Gastrocnemius medialis (tissue), 4 donors: ENCODE data around the gene GIMAP1.

Source experiments
- POLR2A ChIP-seq, 2 donors: fragments of 450-650 bp; IDR thresholded peaks; one replicate each; pipeline ENCODE4 v1.6.1; 2017; ENCODE audit warnings: antibody characterized with exemption in 2 of 2, mild to moderate bottlenecking in 2 of 2, moderate library complexity in 2 of 2
- TF ChIP-seq, protein P1 (sequence below), 5 experiments: fragments of 450-650 bp in 3 of 5; fragments of 200-600 bp in 2 of 5; sonication (generic) in 2 of 5; IDR thresholded peaks in 4 of 5; conservative IDR thresholded peaks in 1 of 5; 1 replicate in 4 of 5; 2 replicates in 1 of 5; pipeline ENCODE4 v1.5.1; 2016 to 2019; ENCODE audit warnings: antibody characterized with exemption in 5 of 5, mild to moderate bottlenecking in 3 of 5, moderate library complexity in 3 of 5

DNA sequence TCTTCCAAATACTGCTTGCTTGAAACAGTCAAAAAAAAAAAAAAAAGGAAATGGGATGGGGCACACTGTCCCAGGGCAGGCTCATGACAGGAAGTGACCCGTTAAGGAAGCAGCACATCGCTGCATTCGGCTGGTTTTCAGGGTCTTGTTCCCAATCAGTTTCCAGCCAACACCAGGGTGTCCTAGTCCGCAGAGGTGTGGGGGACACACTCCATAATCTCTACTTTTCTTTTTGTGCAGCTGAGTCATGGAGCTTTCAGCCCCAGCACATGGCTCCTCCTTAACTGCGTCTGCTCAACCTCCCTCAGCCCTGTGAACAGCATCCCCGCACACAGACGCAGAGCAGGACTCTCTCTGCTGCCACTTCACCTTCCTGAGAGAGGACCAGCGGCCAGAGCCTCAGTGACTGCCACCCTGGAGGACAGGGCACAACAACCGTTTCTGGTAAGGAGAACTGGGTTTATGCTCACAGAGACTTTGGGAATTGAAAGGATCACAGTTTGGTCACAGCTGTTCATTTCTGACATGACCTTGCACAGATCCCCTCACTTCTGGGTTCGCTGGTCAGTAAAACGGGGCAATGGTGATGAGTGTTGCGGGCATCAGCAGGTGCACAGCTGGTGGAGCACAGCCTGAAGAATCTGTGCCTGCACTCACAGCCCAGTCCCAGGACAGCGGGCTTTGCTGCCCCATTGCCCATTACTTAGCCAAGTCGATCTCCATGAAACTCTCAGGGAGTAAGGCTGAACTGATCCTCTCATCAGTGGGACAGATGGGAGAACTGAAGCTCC, 21.0 kb downstream of the GIMAP1 start, which contains the start of gene GIMAP5:
- TF ChIP-seq, protein P1, sequence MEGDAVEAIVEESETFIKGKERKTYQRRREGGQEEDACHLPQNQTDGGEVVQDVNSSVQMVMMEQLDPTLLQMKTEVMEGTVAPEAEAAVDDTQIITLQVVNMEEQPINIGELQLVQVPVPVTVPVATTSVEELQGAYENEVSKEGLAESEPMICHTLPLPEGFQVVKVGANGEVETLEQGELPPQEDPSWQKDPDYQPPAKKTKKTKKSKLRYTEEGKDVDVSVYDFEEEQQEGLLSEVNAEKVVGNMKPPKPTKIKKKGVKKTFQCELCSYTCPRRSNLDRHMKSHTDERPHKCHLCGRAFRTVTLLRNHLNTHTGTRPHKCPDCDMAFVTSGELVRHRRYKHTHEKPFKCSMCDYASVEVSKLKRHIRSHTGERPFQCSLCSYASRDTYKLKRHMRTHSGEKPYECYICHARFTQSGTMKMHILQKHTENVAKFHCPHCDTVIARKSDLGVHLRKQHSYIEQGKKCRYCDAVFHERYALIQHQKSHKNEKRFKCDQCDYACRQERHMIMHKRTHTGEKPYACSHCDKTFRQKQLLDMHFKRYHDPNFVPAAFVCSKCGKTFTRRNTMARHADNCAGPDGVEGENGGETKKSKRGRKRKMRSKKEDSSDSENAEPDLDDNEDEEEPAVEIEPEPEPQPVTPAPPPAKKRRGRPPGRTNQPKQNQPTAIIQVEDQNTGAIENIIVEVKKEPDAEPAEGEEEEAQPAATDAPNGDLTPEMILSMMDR (IDR thresholded peaks at IDR 0.05 in 4 of 5, conservative IDR thresholded peaks at IDR 0.05 in 1 of 5): no peak
- peak; percentile 34 to 59 for TF ChIP-seq POLR2A (IDR thresholded peaks at IDR 0.05)
